Measurements from ENCODE around the gene C18orf63. TPM values are rescaled to one million over a fixed set of nuclear protein-coding genes. Genes with fewer than 3 reads are reported as not detected.

Gene C18orf63
- total RNA-seq, 1 experiment from 2014 or later = not detected

DNA sequence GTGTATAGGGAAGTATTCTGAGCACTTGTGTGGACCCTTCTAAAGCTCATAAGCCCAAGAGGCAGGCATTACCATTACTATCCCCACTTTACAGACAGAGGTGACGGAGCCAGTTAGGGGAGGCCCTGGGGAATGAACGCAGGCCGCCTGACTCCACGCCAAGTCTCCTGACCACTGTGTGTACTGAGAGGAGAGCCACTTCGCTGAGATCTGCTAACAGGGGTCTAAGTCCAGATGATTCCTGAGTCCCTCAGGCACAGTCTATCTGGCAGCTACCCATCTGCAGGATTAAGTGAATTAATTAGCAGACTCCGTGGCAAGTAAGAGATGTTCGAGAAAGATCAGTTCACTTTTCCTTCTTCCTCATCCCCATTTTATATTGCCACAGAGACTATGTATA lies 37.6 kb upstream of the C18orf63 start:
- H3K27ac ChIP-seq (ENCODE audit: low read depth, low read length) = no peak overlapping the region

More for the DNA sequence above, 37.6 kb upstream of the C18orf63 start:
- Histone ChIP-seq H3K4me2 (ENCODE audit: low read length) (no peak overlapping the region), H3K9me3 (ENCODE audit: control insufficient read depth in 1 of 2, insufficient read depth in 1 of 2, low read depth in 1 of 2, low read length in 2 of 2) (no peaks in the 10 kb centered on the region), H4K20me1 (ENCODE audit: insufficient read depth) (no peaks in the 10 kb centered on the region), H3K36me3 (ENCODE audit: control insufficient read depth in 1 of 2, insufficient read depth in 2 of 2, low read length in 2 of 2) (no peaks in the 10 kb centered on the region), H3K9me2 (ENCODE audit: insufficient read depth) (no peaks in the 10 kb centered on the region), H3K9ac (ENCODE audit: low read length) (no peak overlapping the region), H3K27me3 (ENCODE audit: insufficient read depth, low read length) (no peaks in the 10 kb centered on the region), H3K4me3 (replicated peaks in 1 of 2; ENCODE audit: low read depth in 1 of 2, low read length in 2 of 2) (no peak overlapping the region), H3K79me2 (ENCODE audit: insufficient read depth, low read length) (no peaks in the 10 kb centered on the region), H3K4me1 (ENCODE audit: control insufficient read depth in 1 of 2, insufficient read depth in 2 of 2, low read length in 2 of 2) (peaks cover 4 to 6% of the 10 kb centered on the region in 2 experiments; a peak in 2 of 4 replicates), H2AFZ (ENCODE audit: low read depth, low read length, poor library complexity, severe bottlenecking) (no peak overlapping the region)
- ChIA-PET RAD21 (ENCODE audit: low non-redundant PET in 1 of 2, low total read pairs in 2 of 2, uncharacterized antibody in 2 of 2, unreplicated experiment in 2 of 2) (no interaction called here), CTCF (no interaction called here), POLR2A (no interaction called here)
- no peak for DNase-seq (ENCODE audit: low read depth, low spot score)
- intact Hi-C loops (cut with micrococcal nuclease) = no loop called here
- ATAC-seq = no peak
- BruUV-seq (replicated peaks) = no TSS peak
- TF ChIP-seq SP1 (IDR thresholded peaks at IDR 0.05; ENCODE audit: low read depth) (no peak), SRF (IDR thresholded peaks at IDR 0.05; ENCODE audit: low read depth) (no peak), MAX (IDR thresholded peaks at IDR 0.05) (no peak), CBX3 (IDR thresholded peaks at IDR 0.05; ENCODE audit: low read depth) (no peak), RAD21 (IDR thresholded peaks at IDR 0.05; ENCODE audit: low read depth) (no peak), ZFX (IDR thresholded peaks at IDR 0.05) (no peak), POLR2AphosphoS5 (IDR thresholded peaks at IDR 0.05; ENCODE audit: low read depth, low read length) (no peak), ZNF274 (IDR thresholded peaks at IDR 0.05; ENCODE audit: low read depth, low read length) (no peak), EZH2 (IDR thresholded peaks at IDR 0.05) (no peak), YY1 (IDR thresholded peaks at IDR 0.05; ENCODE audit: extremely low read depth, insufficient replicate concordance, low read depth, low read length) (no peak)
- TF ChIP-seq, protein P1, sequence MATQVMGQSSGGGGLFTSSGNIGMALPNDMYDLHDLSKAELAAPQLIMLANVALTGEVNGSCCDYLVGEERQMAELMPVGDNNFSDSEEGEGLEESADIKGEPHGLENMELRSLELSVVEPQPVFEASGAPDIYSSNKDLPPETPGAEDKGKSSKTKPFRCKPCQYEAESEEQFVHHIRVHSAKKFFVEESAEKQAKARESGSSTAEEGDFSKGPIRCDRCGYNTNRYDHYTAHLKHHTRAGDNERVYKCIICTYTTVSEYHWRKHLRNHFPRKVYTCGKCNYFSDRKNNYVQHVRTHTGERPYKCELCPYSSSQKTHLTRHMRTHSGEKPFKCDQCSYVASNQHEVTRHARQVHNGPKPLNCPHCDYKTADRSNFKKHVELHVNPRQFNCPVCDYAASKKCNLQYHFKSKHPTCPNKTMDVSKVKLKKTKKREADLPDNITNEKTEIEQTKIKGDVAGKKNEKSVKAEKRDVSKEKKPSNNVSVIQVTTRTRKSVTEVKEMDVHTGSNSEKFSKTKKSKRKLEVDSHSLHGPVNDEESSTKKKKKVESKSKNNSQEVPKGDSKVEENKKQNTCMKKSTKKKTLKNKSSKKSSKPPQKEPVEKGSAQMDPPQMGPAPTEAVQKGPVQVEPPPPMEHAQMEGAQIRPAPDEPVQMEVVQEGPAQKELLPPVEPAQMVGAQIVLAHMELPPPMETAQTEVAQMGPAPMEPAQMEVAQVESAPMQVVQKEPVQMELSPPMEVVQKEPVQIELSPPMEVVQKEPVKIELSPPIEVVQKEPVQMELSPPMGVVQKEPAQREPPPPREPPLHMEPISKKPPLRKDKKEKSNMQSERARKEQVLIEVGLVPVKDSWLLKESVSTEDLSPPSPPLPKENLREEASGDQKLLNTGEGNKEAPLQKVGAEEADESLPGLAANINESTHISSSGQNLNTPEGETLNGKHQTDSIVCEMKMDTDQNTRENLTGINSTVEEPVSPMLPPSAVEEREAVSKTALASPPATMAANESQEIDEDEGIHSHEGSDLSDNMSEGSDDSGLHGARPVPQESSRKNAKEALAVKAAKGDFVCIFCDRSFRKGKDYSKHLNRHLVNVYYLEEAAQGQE (IDR thresholded peaks at IDR 0.05; ENCODE audit: low read depth) = no peak

Data from HCT116 (cell line).